Measurements from ENCODE around the gene HOXA6.
A peak's percentile ranks its signal among the peaks of the same experiment; 100 is the strongest.

The HOXA6 gene

GRCh38 chr7:27151341-27151930 lies 3.9 kb upstream of the HOXA6 start:
- TF ChIP-seq CTCF (IDR thresholded peaks at IDR 0.05; ENCODE audit: insufficient read depth, low read depth, low read length, missing control alignments), result no peak
- DNase-seq (ENCODE audit: low read depth), result no peak
- H3K4me3 ChIP-seq (ENCODE audit: low read depth, low read length), result peak overlapping the region; percentile 28

- DNase-seq (ENCODE audit: low read depth), result peak; percentile 73
- peak; percentile 84 for TF ChIP-seq CTCF (IDR thresholded peaks at IDR 0.05; ENCODE audit: insufficient read depth, low read depth, low read length, missing control alignments)
- H3K4me3 ChIP-seq (ENCODE audit: low read depth, low read length), result peak overlapping the region; percentile 28
Observed at GRCh38 chr7:27150568-27151340, 3.2 kb upstream of the HOXA6 start.

- DNase-seq (ENCODE audit: low read depth), result no peak
- TF ChIP-seq CTCF (IDR thresholded peaks at IDR 0.05; ENCODE audit: insufficient read depth, low read depth, low read length, missing control alignments), result no peak
- H3K4me3 ChIP-seq (ENCODE audit: low read depth, low read length), result no peak overlapping the region; the same call in 1 of the 2 replicates
Observed at GRCh38 chr7:27149842-27150567, 2.4 kb upstream of the HOXA6 start.

- no peak for TF ChIP-seq CTCF (IDR thresholded peaks at IDR 0.05; ENCODE audit: insufficient read depth, low read depth, low read length, missing control alignments)
- no peak overlapping the region for H3K4me3 ChIP-seq (ENCODE audit: low read depth, low read length)
- DNase-seq (ENCODE audit: low read depth), result no peak
Observed at GRCh38 chr7:27148756-27149641, 1.4 kb upstream of the HOXA6 start.

GRCh38 chr7:27148031-27148755 lies 619 bp upstream of the HOXA6 start:
- no peak overlapping the region for H3K4me3 ChIP-seq (ENCODE audit: low read depth, low read length)
- no peak for TF ChIP-seq CTCF (IDR thresholded peaks at IDR 0.05; ENCODE audit: insufficient read depth, low read depth, low read length, missing control alignments)
- DNase-seq (ENCODE audit: low read depth), result no peak

All from GM12865 (cell line).